Hepatocyte (in vitro differentiated cells): ENCODE data around the gene PBX3. TPM values are rescaled to one million over a fixed set of nuclear protein-coding genes. Genes with fewer than 3 reads are reported as not detected.

ENCODE experiments used
- DNase-seq: peaks from one replicate; pipeline ENCODE4 v3.0.0-alpha.2; 2016; ENCODE audit warnings: low spot score
- H2AFZ ChIP-seq: fragments of 200-600 bp; sonication (generic); 2 replicates; pipeline ENCODE4 v1.6.0; 2016; ENCODE audit warnings: antibody characterized with exemption, mild to moderate bottlenecking
- H3K27ac ChIP-seq: fragments of 200-600 bp; sonication (generic); 2 replicates; pipeline ENCODE4 v1.5.1; 2016; ENCODE audit warnings: mild to moderate bottlenecking
- H3K27me3 ChIP-seq: fragments of 200-600 bp; sonication (generic); 2 replicates; pipeline ENCODE4 v1.6.1; 2016
- H3K36me3 ChIP-seq: fragments of 200-600 bp; sonication (generic); replicated peaks from 2 replicates; pipeline ENCODE4 v1.5.1; 2016; ENCODE audit warnings: low read depth; ENCODE audit not compliant: insufficient read depth
- H3K4me1 ChIP-seq: fragments of 200-600 bp; sonication (generic); 2 replicates; pipeline ENCODE4 v1.5.1; 2016; ENCODE audit warnings: mild to moderate bottlenecking, moderate library complexity; ENCODE audit not compliant: insufficient read depth
- H3K4me2 ChIP-seq: fragments of 200-600 bp; sonication (generic); 2 replicates; pipeline ENCODE4 v1.6.0; 2016
- H3K4me3 ChIP-seq: fragments of 200-600 bp; sonication (generic); 2 replicates; pipeline ENCODE4 v1.5.1; 2016; ENCODE audit warnings: mild to moderate bottlenecking
- H3K79me2 ChIP-seq: fragments of 200-600 bp; sonication (generic); 2 replicates; pipeline ENCODE4 v1.6.0; 2017; ENCODE audit warnings: mild to moderate bottlenecking
- H3K9me2 ChIP-seq: fragments of 200-600 bp; sonication (generic); replicated peaks from 2 replicates; pipeline ENCODE4 v1.6.0; 2017; ENCODE audit warnings: mild to moderate bottlenecking; ENCODE audit not compliant: insufficient read depth
- H3K9me3 ChIP-seq: fragments of 200-600 bp; sonication (generic); 2 replicates; pipeline ENCODE4 v1.5.1; 2016; ENCODE audit warnings: low read depth, mild to moderate bottlenecking
- H4K20me1 ChIP-seq: fragments of 200-600 bp; sonication (generic); 2 replicates; pipeline ENCODE4 v1.6.0; 2016; ENCODE audit warnings: mild to moderate bottlenecking; ENCODE audit not compliant: insufficient read depth, poor library complexity, severe bottlenecking
- EZH2 ChIP-seq: fragments of 200-600 bp; sonication (generic); IDR thresholded peaks from 2 replicates; pipeline ENCODE4 v1.6.1; 2016; ENCODE audit warnings: antibody characterized with exemption, mild to moderate bottlenecking, borderline replicate concordance
- EZH2phosphoT487 ChIP-seq: fragments of 200-600 bp; sonication (generic); IDR thresholded peaks from one replicate; pipeline ENCODE4 v1.6.1; 2018; ENCODE audit warnings: antibody characterized with exemption, mild to moderate bottlenecking, low read depth, moderate library complexity; ENCODE audit not compliant: unreplicated experiment, severe bottlenecking
- WGBS: methylation state at CpG from one replicate; pipeline ENCODE4 v1.1.6; 2016; ENCODE audit warnings: low lambda C conversion rate; ENCODE audit errors: missing lambda C conversion rate; 5-methylcytosine and 5-hydroxymethylcytosine counted together
- polyA plus RNA-seq: library from polyadenylated mRNA; unstranded; fragments of >200 nt; fragmentation: Nextera tagmentation; extraction: Ambion mirVana; gene quantifications from 2 replicates; pipeline ENCODE4 v1.2.1, GENCODE V29; 2016
- total RNA-seq: library from RNA; depleted of rRNA; stranded (reverse); fragments of >200 nt; gene quantifications from 2 replicates; pipeline ENCODE4 v1.2.3, GENCODE V29; 2014
- TF ChIP-seq, protein P1 (sequence below): fragments of 200-600 bp; sonication (generic); IDR thresholded peaks from 2 replicates; pipeline ENCODE4 v1.5.1; 2016; ENCODE audit warnings: antibody characterized with exemption, mild to moderate bottlenecking; ENCODE audit not compliant: poor library complexity

PBX3 gene
- total and polyA plus RNA-seq, 2 experiments from 2014 or later: 15.9 to 23.3 TPM

DNA sequence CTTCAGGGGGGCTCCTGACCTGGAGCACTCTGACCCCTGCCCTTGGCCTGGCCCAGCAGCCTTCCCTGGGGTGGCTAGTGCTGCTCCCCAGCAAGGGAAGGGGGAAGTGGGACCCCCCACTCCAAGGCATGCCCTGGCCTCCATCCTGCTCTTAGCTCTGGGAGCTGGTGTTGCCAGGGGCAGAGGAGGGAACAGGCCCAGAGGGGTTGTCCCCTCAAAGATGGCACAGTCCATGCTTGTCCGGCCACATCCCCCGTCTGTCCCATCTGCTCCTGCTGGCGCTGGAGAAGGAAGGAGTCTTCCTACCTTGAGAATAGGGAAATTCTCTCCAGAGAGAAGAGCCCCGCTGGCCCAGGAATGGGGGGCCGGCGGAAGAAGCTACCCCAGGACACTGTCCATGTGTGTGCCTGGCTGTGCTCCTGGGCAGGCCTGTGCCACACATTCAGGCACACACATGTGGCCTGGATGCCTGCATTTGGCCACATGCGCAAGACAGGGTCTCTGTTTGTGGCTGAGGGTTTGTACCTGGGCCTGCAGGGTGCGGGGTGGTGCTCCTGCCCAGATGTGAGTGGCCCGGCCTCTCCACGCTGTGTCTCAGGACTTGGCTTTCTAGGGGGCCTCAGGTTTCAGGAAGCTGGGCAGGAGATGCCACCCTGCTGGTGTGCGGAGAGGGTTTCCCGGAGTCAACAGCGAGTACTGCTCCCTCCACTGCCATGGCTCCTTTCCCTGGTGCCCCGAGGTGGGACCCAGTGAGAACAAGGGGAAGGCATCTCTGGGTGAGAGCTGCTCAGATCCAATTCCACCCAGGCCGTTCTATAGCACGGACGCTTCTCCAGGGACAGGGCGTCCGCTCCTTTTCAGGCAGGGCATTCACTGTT is 247.1 kb downstream of the PBX3 start:
- Histone ChIP-seq H3K27me3 (no peaks in the 10 kb centered on the region), H3K9me3 (no peaks in the 10 kb centered on the region), H2AFZ (no peak overlapping the region), H3K4me3 (no peak overlapping the region), H4K20me1 (no peaks in the 10 kb centered on the region), H3K36me3 (no peaks in the 10 kb centered on the region), H3K9me2 (no peaks in the 10 kb centered on the region), H3K4me1 (no peaks in the 10 kb centered on the region), H3K4me2 (no peak overlapping the region), H3K79me2 (no peaks in the 10 kb centered on the region), H3K27ac (no peak overlapping the region)
- WGBS: 94% methylated on average over 19 of the region's 19 CpGs
- TF ChIP-seq EZH2phosphoT487: no peak
- no peak for TF ChIP-seq EZH2
- TF ChIP-seq, protein P1, sequence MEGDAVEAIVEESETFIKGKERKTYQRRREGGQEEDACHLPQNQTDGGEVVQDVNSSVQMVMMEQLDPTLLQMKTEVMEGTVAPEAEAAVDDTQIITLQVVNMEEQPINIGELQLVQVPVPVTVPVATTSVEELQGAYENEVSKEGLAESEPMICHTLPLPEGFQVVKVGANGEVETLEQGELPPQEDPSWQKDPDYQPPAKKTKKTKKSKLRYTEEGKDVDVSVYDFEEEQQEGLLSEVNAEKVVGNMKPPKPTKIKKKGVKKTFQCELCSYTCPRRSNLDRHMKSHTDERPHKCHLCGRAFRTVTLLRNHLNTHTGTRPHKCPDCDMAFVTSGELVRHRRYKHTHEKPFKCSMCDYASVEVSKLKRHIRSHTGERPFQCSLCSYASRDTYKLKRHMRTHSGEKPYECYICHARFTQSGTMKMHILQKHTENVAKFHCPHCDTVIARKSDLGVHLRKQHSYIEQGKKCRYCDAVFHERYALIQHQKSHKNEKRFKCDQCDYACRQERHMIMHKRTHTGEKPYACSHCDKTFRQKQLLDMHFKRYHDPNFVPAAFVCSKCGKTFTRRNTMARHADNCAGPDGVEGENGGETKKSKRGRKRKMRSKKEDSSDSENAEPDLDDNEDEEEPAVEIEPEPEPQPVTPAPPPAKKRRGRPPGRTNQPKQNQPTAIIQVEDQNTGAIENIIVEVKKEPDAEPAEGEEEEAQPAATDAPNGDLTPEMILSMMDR: no peak
- DNase-seq: no peak

DNA sequence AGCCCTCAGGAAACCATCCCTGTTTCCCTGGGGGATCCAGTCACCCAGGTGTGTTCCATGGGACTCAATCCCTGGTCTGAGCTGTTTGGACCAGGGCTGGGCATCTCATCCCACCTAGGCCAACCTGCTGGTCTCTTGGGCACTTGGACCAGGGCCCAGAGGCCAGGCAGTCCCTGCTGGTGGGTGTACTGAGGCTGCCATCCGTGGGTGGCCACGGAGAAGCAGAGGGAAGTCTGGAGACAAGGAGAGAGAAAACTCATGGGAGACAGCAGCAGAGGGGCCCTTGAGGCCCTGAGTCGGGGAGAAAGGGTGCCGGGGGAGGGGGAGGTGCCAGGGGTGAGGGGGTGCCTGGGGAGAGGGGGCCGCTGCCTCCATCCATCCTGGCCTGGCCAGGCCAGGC is 247.8 kb downstream of the PBX3 start:
- no peaks in the 10 kb centered on the region for H3K36me3 ChIP-seq
- H2AFZ ChIP-seq: no peak overlapping the region
- no peaks in the 10 kb centered on the region for H3K9me3 ChIP-seq
- TF ChIP-seq EZH2phosphoT487 (no peak), EZH2 (no peak)
- TF ChIP-seq, protein P1: no peak
- H3K27me3 ChIP-seq: no peaks in the 10 kb centered on the region
- WGBS: 98% methylated on average over 3 of the region's 5 CpGs
- H3K4me1 ChIP-seq: no peaks in the 10 kb centered on the region
- H4K20me1 ChIP-seq: no peaks in the 10 kb centered on the region
- H3K9me2 ChIP-seq: no peaks in the 10 kb centered on the region
- no peak overlapping the region for H3K4me3 ChIP-seq
- DNase-seq: no peak
- H3K79me2 ChIP-seq: no peaks in the 10 kb centered on the region
- no peak overlapping the region for H3K4me2 ChIP-seq
- H3K27ac ChIP-seq: no peak overlapping the region

DNA sequence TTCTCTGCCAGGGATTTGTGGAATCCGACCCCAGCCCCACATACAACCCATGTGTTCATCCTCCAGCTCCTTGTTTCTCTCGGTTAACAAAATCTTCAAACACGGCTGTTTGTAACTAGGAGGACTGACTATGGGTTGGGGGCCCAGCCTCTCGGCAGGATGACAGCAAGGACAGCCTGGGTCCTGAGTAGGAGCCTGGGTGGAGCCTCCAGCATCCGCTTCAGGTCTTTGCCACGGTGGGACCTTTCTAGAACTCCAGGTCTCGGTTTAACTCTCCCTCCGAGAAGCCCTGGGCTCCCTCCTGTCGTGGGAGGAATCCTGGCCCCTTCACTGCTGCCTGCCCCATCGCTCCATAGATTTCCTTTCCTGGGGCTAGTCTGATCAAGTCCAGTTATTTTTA is 248.5 kb downstream of the PBX3 start:
- H3K4me2 ChIP-seq: no peak overlapping the region
- TF ChIP-seq, protein P1: no peak
- TF ChIP-seq EZH2phosphoT487: no peak
- TF ChIP-seq EZH2: no peak
- no peaks in the 10 kb centered on the region for H4K20me1 ChIP-seq
- H3K4me1 ChIP-seq: no peaks in the 10 kb centered on the region
- no peak for DNase-seq
- H3K36me3 ChIP-seq: no peaks in the 10 kb centered on the region
- no peaks in the 10 kb centered on the region for H3K27me3 ChIP-seq
- H3K9me3 ChIP-seq: no peaks in the 10 kb centered on the region
- H3K79me2 ChIP-seq: no peaks in the 10 kb centered on the region
- no peaks in the 10 kb centered on the region for H3K9me2 ChIP-seq
- H3K27ac ChIP-seq: no peak overlapping the region
- 87% methylated on average over 10 of the region's 10 CpGs for WGBS
- H2AFZ ChIP-seq: no peak overlapping the region
- H3K4me3 ChIP-seq: no peak overlapping the region
